GM21576 (cell line): Measurements from ENCODE around the gene RASGEF1B.

Source experiments
- ATAC-seq: cut with Tn5 transposase; IDR thresholded peaks from one replicate; pipeline ENCODE4 v1.9.1; 2021; ENCODE audit warnings: mild to moderate bottlenecking, moderate library complexity; ENCODE audit not compliant: unreplicated experiment

Gene RASGEF1B

DNA sequence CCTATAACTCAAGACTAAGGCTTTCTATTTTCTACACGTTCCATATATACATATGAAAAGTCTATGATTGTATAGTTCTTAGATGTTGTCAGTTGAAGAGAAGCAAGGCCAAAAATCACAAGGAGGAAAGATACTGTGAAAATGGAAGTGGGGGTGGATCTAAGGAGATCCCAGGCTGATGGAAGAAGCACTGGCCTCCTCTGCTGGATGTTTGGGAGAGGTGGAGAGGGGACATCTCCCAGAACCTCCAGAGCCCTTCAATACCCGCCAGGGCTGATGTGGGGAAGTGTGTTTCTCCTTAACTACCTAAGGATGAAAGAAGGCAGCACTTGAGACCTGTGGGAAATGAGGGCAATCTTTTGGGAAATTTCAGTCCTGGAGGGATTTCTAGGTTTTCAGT lies 67.4 kb downstream of the RASGEF1B start:
- ATAC-seq: no peak

- no peak for ATAC-seq
Observed at GRCh38 chr4:81399306-81400086, 72.2 kb downstream of the RASGEF1B start.

DNA sequence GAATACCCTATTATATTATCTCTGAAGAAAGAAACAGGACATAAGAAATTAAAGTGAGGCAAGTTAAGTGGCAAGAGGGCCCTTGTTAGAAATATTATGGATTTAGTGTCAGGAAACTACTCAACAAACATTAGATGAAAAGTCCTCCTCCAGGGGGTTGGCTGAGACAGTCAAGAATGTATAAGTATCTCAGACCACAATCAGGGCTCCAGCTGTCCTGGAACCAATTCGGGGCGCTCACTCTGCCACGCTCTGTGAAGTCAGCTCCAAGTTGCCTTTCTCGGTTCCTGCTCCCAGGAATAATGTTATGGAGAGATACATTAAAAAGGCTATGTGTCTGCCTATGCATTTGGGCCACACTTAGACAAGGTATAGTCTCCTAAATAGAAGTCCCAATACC lies 73.3 kb downstream of the RASGEF1B start:
- no peak for ATAC-seq

DNA sequence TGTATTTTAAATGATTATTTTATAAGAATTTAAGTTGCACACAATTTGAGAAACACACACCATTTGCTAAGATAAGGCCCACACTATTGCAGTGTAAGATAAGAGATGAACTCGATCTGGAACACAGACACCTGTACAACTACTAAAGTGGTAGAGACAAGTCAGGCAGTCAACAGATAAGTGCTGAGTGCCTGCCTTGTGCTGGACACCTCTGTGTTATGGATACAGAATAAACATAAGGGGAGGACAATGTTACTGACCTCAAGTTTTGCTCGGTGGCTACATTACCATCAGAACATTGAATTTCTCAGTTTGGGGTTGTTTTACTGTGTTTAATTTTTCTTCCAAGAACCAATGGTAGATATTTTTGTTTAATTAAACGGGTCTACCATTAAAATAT lies 74.1 kb downstream of the RASGEF1B start:
- no peak for ATAC-seq

DNA sequence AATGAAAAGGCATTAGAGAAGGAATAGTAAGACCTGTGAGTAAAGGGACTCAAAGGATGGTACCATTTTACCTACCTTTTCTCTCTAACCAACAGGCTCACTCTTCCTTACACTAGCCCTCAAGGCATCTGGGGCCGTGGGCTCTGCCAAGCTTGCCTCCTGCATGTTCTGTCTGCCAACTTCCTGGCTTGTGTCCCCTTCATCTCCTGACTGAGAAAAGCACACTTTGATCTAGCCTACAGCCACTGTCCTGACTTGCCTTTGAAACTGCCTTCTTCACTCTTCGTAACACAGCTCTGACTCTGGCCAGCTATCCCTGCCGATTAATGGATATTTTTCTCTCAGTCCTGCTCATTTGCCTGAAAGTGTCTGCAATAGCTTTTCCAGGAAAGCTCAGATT lies 76.5 kb downstream of the RASGEF1B start:
- no peak for ATAC-seq

- ATAC-seq: no peak
Observed at GRCh38 chr4:81392164-81392563, 79.5 kb downstream of the RASGEF1B start.

- ATAC-seq: no peak
Observed at GRCh38 chr4:81389720-81390119, 82.0 kb downstream of the RASGEF1B start.

DNA sequence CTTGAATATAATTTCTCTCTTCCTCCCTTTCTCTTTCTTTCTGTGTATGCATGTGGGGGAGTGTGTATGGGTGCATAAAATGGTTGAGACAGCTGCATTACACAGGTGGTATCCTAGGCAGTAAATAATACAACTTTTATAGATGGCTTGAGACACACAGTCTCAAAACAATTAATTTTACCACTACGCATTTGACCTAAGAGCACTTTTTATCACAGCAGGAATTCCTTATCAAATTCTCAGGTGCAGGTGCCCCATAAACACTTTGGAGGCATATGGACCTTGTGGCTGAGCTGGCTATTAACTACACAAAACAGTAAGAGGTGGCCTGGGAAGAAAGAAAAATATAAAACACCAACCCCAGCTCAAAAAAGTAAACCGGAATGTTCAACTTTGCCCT lies 91.3 kb downstream of the RASGEF1B start:
- ATAC-seq: no peak

DNA sequence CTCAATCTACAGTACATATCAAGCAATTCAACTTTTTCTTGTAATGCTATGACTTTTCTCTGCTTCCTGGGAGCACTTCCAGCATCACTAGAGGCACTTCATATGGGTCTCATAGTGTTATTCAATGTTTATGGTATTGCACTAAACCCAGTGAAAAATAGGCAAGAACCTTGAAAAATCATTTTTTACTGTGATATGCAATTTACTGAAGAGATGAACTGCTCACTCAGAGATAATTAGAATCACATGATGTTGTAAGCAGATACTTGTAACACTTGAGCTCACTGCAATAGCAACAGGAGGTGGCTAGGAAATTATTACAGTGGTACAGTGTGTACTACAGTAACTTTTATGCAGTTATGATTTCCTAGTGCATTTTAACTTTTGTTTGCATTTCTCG lies 93.3 kb downstream of the RASGEF1B start:
- no peak for ATAC-seq

DNA sequence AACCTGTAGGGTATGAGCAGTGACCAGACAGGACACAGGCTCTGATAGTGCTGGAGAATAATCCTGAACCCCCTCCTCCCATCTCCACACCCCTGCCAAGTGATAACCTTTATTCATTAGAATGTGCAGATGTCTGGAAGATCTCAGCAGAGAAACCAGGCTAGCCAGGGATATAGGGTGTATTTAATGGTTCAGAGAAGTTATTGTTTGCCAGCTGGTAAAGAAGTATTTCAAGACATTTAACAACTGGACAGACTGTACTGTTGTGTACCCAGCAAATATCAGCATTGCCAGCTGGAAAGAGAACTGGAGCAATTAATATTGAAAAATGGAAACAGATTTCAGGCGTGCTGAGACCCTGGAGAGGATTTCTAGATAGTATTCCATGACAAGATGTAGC lies 94.5 kb downstream of the RASGEF1B start:
- ATAC-seq: no peak

GRCh38 chr4:81376720-81377119 lies 95.0 kb downstream of the RASGEF1B start:
- no peak for ATAC-seq
